ENCODE measurements around the gene LYL1. TPM values are rescaled to one million over a fixed set of nuclear protein-coding genes. Genes with fewer than 3 reads are reported as not detected.

The LYL1 gene
- total and polyA plus RNA-seq, 8 donors: 5.3 to 32.9 (median 9.9) TPM

DNA sequence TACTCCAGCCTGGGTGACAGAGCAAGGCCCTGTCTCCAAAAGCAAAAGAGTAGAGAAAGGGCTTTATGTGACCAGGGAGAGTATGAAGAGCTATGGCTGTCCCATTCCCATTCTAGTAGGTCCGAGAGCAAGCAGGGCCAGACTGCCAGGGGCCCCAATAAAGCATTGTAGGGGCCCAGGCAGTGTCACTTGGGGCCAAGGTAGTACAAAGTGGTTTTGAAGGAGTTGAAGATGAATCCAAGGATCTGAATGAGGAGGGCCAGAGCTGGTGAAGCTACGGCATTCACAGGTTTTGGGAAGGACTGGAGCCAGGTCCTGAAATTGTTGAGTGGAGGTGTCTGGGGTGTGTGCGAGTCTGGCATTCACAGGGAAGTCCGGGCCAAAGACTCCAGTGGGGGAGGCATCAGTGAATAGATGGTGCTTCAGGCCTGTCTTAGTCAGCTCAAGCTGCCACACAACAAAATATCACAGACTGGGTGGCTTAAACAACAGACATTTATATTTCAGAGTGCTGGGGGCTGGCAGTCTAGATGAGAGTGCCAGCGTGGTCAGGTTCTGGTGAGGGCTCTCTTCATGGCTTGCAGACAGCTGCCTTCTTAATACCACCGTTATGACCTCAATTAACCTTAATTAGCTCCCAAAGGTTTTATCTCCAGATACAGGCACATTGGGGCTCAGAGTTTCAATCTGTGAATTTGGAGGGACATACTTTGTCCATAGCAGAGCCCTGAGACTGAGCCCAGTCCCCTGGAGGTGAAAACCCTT lies 25.3 kb upstream of the LYL1 start:
- H3K4me3 ChIP-seq: no peak overlapping the region
- no peaks in the 10 kb centered on the region for H3K27me3 ChIP-seq
- intact Hi-C loops (cut with DNase I): no loop called here
- TF ChIP-seq, protein P1, sequence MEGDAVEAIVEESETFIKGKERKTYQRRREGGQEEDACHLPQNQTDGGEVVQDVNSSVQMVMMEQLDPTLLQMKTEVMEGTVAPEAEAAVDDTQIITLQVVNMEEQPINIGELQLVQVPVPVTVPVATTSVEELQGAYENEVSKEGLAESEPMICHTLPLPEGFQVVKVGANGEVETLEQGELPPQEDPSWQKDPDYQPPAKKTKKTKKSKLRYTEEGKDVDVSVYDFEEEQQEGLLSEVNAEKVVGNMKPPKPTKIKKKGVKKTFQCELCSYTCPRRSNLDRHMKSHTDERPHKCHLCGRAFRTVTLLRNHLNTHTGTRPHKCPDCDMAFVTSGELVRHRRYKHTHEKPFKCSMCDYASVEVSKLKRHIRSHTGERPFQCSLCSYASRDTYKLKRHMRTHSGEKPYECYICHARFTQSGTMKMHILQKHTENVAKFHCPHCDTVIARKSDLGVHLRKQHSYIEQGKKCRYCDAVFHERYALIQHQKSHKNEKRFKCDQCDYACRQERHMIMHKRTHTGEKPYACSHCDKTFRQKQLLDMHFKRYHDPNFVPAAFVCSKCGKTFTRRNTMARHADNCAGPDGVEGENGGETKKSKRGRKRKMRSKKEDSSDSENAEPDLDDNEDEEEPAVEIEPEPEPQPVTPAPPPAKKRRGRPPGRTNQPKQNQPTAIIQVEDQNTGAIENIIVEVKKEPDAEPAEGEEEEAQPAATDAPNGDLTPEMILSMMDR (IDR thresholded peaks at IDR 0.05): no peak
- peak; percentile 8 for ATAC-seq
- H3K27ac ChIP-seq: peak overlapping the region in 1 of 2 donors; percentile 13
- peaks cover 0 to 20% of the 10 kb centered on the region in 2 donors for H3K36me3 ChIP-seq
- DNase-seq: no peak
- H3K9me3 ChIP-seq: no peaks in the 10 kb centered on the region
- peaks cover 0 to 3% of the 10 kb centered on the region in 2 donors for H3K4me1 ChIP-seq

DNA sequence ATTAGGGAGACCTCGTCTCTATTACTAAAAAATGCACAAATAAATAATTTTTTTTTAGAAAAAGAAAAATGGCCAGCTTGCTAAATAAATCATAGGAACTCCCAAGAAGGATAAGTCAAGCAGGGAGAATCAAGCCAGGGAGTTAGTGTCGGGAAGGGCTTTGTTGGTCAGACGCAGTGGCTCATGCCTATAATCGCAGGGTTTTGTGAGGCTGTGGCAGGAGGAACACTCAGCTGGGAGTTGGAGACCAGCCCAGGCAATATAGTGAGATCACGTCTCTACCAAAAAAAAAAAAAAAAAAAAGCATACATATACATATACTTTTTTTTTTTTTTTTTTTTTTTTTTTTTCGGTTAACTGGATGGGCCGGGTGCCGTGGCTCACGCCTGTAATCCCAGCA lies 24.4 kb upstream of the LYL1 start:
- Histone ChIP-seq H3K36me3 (peaks cover 0 to 21% of the 10 kb centered on the region in 2 donors), H3K4me1 (no peaks in the 10 kb centered on the region), H3K27ac (no peak overlapping the region), H3K4me3 (no peak overlapping the region), H3K9me3 (no peaks in the 10 kb centered on the region), H3K27me3 (no peaks in the 10 kb centered on the region)
- DNase-seq (no peak), ATAC-seq (no peak)
- intact Hi-C loops (cut with DNase I): no loop called here
- TF ChIP-seq, protein P1 (IDR thresholded peaks at IDR 0.05): no peak

DNA sequence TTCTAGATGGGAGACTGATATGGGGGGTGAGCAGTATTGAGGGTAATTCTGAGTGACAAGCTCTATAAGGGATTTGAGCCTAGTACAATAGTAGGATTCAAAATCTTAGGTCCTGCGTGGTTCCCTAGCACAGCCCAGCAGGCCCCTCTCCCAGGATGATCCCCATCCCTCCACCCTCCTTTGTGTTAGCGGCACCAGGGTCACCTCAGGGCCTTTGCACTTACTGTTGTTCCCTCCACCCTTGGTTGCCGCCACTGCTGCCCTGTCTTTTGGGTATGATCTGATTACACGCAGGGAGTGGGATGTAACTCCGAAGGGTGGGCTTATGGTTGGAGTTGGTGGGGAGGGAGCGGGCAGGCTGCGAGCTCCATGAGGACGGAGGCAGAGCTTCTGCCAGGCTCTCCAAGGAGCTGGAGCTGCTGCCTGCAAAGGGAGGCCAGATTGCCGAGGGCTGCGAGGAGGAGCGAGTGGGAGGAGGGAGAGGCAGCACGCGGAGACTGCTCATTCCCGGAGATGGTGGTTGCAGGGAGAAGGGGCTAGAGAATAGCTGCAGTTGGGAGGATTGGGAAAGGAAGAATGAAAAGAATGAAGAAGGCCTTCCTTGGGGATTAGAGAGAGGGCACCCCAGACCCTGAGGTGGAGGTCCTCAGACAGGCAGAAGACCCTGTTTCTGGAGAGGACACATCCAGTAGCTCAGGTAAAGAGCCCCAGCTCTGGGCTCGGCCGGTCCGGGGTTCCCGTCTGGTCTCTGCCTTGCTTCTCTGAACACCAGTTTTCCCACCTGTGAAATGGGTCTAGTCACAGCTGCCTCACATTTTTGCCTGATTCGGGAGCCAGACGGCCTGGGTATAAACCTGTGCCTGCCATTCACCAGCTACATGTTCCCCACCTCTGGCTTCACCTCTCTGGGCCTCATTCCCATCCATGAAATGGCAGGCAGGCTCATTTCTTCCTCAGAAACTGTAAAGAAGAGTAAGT lies 20.6 kb upstream of the LYL1 start:
- H3K4me1 ChIP-seq: peaks cover 12 to 25% of the 10 kb centered on the region in 2 donors
- no peak for ATAC-seq
- DNase-seq: no peak
- H3K27ac ChIP-seq: no peak overlapping the region
- TF ChIP-seq, protein P1 (IDR thresholded peaks at IDR 0.05): no peak
- no peaks in the 10 kb centered on the region for H3K9me3 ChIP-seq
- H3K27me3 ChIP-seq: no peaks in the 10 kb centered on the region
- no peak overlapping the region for H3K4me3 ChIP-seq
- H3K36me3 ChIP-seq: peaks cover 0 to 28% of the 10 kb centered on the region in 2 donors
- intact Hi-C loops (cut with DNase I): no loop called here

DNA sequence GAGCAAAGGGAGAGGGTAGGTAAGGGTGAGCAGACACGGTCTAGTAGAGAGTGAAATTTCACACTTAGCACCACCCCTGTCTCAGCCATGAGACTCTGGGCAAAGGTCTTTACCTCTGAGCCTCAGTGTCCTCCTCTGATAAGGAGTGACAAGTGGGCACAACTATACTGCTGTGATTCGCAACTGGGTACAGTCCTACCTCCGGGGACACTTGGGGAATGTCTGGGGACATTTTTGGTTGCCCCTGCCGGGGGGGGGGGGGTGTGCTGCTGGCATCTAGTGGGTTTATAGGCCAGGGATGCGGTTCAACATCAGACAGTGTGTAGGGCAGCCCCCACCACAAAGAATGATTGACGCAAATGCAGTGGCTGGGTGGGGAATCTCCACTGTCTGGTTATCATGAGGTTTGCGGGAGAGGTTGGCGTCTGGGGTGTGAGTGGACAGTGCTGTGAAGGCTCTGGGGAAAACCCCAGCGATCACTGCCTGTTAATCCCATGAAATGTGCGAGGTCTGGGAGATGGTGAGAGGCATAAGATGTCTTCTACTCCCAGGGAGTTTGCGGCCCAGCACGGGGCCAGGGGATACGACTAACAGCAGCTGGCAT lies 19.7 kb upstream of the LYL1 start:
- Histone ChIP-seq H3K4me3 (no peak overlapping the region), H3K27ac (no peak overlapping the region), H3K27me3 (no peaks in the 10 kb centered on the region), H3K4me1 (peaks cover 15 to 29% of the 10 kb centered on the region in 2 donors), H3K36me3 (peaks cover 0 to 28% of the 10 kb centered on the region in 2 donors), H3K9me3 (no peaks in the 10 kb centered on the region)
- ATAC-seq: no peak
- intact Hi-C loops (cut with DNase I): no loop called here
- DNase-seq: no peak
- TF ChIP-seq, protein P1 (IDR thresholded peaks at IDR 0.05): no peak

All from left lung (tissue), 10 donors.